ENCODE measurements around the gene ARMC8.

ARMC8 gene

DNA sequence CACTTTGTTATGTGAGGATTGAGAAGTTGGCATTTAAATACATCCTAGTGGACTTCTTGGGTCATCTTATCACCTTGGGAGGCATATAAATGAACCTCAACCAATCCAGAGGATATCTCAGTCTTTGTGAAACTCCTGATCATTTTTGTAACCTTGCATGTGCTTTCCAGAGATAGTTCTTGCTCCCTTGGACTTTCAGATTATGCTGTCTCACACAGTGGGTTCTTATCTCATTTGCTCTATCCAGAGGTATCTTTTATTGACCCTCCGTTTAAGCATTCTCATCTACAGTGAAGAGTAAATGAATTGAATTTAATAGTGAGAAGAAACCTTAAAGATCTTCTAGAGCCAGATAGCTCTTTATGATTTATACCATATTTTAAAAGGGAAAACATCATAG is 10.4 kb downstream of the ARMC8 start:
- H3K9me3 ChIP-seq (ENCODE audit: insufficient read depth, low read length, severe bottlenecking), result no peaks in the 10 kb centered on the region
- H3K4me3 ChIP-seq (ENCODE audit: low read depth in 1 of 2, low read length in 2 of 2), result no peak overlapping the region
- no peaks in the 10 kb centered on the region for H3K27me3 ChIP-seq (ENCODE audit: insufficient read depth, low read length, poor library complexity)
- no peaks in the 10 kb centered on the region for H3K4me1 ChIP-seq (ENCODE audit: insufficient read depth, low read length)
- peaks cover 6% of the 10 kb centered on the region; the same call in 1 of the 2 replicates for H3K36me3 ChIP-seq (ENCODE audit: insufficient read depth, low read length)
- no peak for DNase-seq
- TF ChIP-seq EZH2 (IDR thresholded peaks at IDR 0.05; ENCODE audit: borderline replicate concordance, low read depth, low read length, severe bottlenecking), result no peak
- TF ChIP-seq, protein P1, sequence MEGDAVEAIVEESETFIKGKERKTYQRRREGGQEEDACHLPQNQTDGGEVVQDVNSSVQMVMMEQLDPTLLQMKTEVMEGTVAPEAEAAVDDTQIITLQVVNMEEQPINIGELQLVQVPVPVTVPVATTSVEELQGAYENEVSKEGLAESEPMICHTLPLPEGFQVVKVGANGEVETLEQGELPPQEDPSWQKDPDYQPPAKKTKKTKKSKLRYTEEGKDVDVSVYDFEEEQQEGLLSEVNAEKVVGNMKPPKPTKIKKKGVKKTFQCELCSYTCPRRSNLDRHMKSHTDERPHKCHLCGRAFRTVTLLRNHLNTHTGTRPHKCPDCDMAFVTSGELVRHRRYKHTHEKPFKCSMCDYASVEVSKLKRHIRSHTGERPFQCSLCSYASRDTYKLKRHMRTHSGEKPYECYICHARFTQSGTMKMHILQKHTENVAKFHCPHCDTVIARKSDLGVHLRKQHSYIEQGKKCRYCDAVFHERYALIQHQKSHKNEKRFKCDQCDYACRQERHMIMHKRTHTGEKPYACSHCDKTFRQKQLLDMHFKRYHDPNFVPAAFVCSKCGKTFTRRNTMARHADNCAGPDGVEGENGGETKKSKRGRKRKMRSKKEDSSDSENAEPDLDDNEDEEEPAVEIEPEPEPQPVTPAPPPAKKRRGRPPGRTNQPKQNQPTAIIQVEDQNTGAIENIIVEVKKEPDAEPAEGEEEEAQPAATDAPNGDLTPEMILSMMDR (IDR thresholded peaks at IDR 0.05; ENCODE audit: borderline replicate concordance, extremely low read depth, low read length, poor library complexity, severe bottlenecking), result no peak
- peaks cover 77% of the 10 kb centered on the region for H4K20me1 ChIP-seq (ENCODE audit: insufficient read depth, low read length)
- H3K27ac ChIP-seq (ENCODE audit: low read length), result no peak overlapping the region
- ATAC-seq (ENCODE audit: insufficient read depth, low read depth), result no peak
- no peak overlapping the region for H2AFZ ChIP-seq (ENCODE audit: low read depth, low read length)
- H3K79me2 ChIP-seq (ENCODE audit: insufficient read depth, low read length), result peaks cover 95% of the 10 kb centered on the region
- H3K4me2 ChIP-seq (ENCODE audit: insufficient read depth, low read length), result no peak overlapping the region
- H3K9ac ChIP-seq (ENCODE audit: low read depth, low read length), result no peak overlapping the region

DNA sequence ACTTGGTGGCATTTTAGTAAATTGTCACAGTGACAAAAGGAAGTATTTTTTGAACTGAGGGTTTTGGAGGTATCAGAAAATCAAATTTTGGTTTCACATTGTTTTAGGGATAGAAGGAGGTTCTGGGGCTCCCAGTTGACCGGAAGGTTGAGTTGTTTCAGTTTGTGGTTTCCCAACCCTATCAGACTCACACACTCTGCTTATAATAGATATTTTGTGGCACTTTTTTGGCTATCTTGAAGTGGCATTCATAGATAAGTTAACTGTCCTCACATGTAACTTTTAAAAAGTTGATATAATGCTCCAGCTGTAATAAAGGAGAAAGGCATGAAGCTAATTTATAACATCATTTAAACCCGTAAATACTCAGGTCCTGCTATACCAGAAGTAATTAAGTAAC is 12.8 kb downstream of the ARMC8 start:
- H3K27ac ChIP-seq (ENCODE audit: low read length), result no peak overlapping the region
- TF ChIP-seq, protein P1 (IDR thresholded peaks at IDR 0.05; ENCODE audit: borderline replicate concordance, extremely low read depth, low read length, poor library complexity, severe bottlenecking), result no peak
- no peak for TF ChIP-seq EZH2 (IDR thresholded peaks at IDR 0.05; ENCODE audit: borderline replicate concordance, low read depth, low read length, severe bottlenecking)

DNA sequence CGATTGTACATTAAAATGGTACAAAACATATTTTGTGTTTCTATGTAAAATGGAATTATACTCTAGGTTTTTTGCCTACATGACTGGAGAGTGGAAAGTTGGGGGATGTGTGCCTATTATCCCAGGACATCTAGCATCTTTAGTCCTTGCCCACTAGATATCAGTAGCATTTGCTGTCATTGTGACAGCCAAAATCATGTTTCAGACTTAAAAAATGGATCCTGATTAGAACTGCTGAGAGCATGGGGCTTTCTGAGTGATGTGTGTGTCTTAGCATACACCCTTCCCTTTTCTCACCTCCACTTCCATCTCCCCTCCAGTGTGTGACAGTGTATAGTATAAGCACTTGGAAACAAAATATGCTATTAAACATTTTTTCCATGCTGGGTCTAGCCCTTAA is 13.3 kb downstream of the ARMC8 start:
- Histone ChIP-seq H3K4me1 (ENCODE audit: insufficient read depth, low read length) (no peaks in the 10 kb centered on the region), H3K36me3 (ENCODE audit: insufficient read depth, low read length) (peaks cover 8% of the 10 kb centered on the region; the same call in 1 of the 2 replicates), H3K27ac (ENCODE audit: low read length) (no peak overlapping the region), H3K4me3 (ENCODE audit: low read depth in 1 of 2, low read length in 2 of 2) (no peak overlapping the region), H3K4me2 (ENCODE audit: insufficient read depth, low read length) (no peak overlapping the region), H3K27me3 (ENCODE audit: insufficient read depth, low read length, poor library complexity) (no peaks in the 10 kb centered on the region), H3K9me3 (ENCODE audit: insufficient read depth, low read length, severe bottlenecking) (no peaks in the 10 kb centered on the region), H2AFZ (ENCODE audit: low read depth, low read length) (no peak overlapping the region), H3K79me2 (ENCODE audit: insufficient read depth, low read length) (peaks cover 100% of the 10 kb centered on the region), H3K9ac (ENCODE audit: low read depth, low read length) (no peak overlapping the region), H4K20me1 (ENCODE audit: insufficient read depth, low read length) (peaks cover 89% of the 10 kb centered on the region)
- ATAC-seq (ENCODE audit: insufficient read depth, low read depth) (no peak), DNase-seq (no peak)
- TF ChIP-seq, protein P1 (IDR thresholded peaks at IDR 0.05; ENCODE audit: borderline replicate concordance, extremely low read depth, low read length, poor library complexity, severe bottlenecking), result no peak
- TF ChIP-seq EZH2 (IDR thresholded peaks at IDR 0.05; ENCODE audit: borderline replicate concordance, low read depth, low read length, severe bottlenecking), result no peak

More for the DNA sequence above, 12.8 kb downstream of the ARMC8 start:
- no peaks in the 10 kb centered on the region for H3K9me3 ChIP-seq (ENCODE audit: insufficient read depth, low read length, severe bottlenecking)
- no peak overlapping the region for H3K9ac ChIP-seq (ENCODE audit: low read depth, low read length)
- H3K36me3 ChIP-seq (ENCODE audit: insufficient read depth, low read length), result 0 out of 2 replicates have a peak, but pooled peaks cover 6% of the 10 kb centered on the region
- H3K4me1 ChIP-seq (ENCODE audit: insufficient read depth, low read length), result no peaks in the 10 kb centered on the region
- H3K79me2 ChIP-seq (ENCODE audit: insufficient read depth, low read length), result peaks cover 98% of the 10 kb centered on the region
- no peaks in the 10 kb centered on the region for H3K27me3 ChIP-seq (ENCODE audit: insufficient read depth, low read length, poor library complexity)
- no peak for DNase-seq
- no peak overlapping the region for H3K4me3 ChIP-seq (ENCODE audit: low read depth in 1 of 2, low read length in 2 of 2)
- no peak overlapping the region for H3K4me2 ChIP-seq (ENCODE audit: insufficient read depth, low read length)
- no peak for ATAC-seq (ENCODE audit: insufficient read depth, low read depth)
- no peak overlapping the region for H2AFZ ChIP-seq (ENCODE audit: low read depth, low read length)
- peaks cover 87% of the 10 kb centered on the region for H4K20me1 ChIP-seq (ENCODE audit: insufficient read depth, low read length)
